Breast epithelium (tissue), 3 donors: ENCODE results near the gene RSBN1.

Source experiments
- POLR2A ChIP-seq: fragments of 450-650 bp; IDR thresholded peaks from one replicate; pipeline ENCODE4 v1.6.1; 2016; ENCODE audit warnings: antibody characterized with exemption, mild to moderate bottlenecking, moderate library complexity
- POLR2AphosphoS5 ChIP-seq, 3 donors: sonication (generic); formaldehyde crosslinking; IDR thresholded peaks; one replicate each; pipeline ENCODE4 v1.6.1; 2017; ENCODE audit warnings: antibody characterized with exemption in 3 of 3
- TF ChIP-seq, protein P1 (sequence below), 3 donors: fragments of 450-650 bp; IDR thresholded peaks; one replicate each; pipeline ENCODE4 v1.5.1; 2016 to 2017; ENCODE audit warnings: antibody characterized with exemption in 3 of 3, mild to moderate bottlenecking in 3 of 3, moderate library complexity in 3 of 3

GRCh38 chr1:113855630-113856400, 43.5 kb upstream of the RSBN1 start:
- TF ChIP-seq POLR2AphosphoS5 (IDR thresholded peaks at IDR 0.05) (no peak), POLR2A (no peak)
- TF ChIP-seq, protein P1, sequence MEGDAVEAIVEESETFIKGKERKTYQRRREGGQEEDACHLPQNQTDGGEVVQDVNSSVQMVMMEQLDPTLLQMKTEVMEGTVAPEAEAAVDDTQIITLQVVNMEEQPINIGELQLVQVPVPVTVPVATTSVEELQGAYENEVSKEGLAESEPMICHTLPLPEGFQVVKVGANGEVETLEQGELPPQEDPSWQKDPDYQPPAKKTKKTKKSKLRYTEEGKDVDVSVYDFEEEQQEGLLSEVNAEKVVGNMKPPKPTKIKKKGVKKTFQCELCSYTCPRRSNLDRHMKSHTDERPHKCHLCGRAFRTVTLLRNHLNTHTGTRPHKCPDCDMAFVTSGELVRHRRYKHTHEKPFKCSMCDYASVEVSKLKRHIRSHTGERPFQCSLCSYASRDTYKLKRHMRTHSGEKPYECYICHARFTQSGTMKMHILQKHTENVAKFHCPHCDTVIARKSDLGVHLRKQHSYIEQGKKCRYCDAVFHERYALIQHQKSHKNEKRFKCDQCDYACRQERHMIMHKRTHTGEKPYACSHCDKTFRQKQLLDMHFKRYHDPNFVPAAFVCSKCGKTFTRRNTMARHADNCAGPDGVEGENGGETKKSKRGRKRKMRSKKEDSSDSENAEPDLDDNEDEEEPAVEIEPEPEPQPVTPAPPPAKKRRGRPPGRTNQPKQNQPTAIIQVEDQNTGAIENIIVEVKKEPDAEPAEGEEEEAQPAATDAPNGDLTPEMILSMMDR (IDR thresholded peaks at IDR 0.05): no peak
